Right hindlimb (tissue), 1 donor: ENCODE data around the gene ELOVL7.

Experiments
- DNase-seq: peaks from one replicate; pipeline ENCODE4 v3.0.0-alpha.2; 2018

The ELOVL7 gene

DNA sequence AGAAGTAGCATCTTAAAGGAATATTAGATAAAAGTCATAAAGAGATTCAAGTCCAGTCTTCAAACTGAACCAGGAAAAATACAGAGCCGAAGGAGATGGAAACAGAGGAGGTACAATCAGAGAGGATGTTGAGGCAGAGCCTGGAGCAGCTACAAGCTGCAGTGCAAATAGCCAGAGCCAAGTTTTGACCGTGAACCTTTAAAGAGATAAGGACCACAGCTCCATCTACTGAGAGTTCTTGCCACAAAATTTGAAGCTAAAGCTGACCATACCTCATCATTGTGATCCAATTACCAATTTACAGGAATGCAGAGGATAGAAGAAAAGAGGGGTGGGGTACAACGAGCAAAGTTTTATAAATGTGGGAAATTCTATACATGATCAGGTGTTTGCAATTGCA, 133.7 kb downstream of the ELOVL7 start:
- no peak for DNase-seq

DNA sequence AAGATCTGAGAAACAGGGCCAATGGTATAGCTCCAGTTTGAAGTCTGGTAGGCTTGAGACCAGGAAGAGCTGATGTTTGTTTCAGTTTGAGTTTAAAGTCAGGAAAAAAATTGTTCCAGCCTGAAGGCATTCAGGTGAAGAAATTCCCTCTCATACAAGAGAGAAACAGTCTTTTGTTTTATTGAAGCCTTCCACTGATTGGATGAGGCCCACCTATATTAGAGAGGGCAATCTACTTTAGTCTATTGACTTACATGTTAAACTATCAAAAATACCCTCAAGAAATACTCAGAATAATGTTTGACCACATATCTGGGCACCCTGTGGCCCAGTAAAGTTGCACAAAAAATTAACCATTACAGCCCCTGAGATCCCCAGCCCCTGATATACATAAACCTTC, 138.9 kb downstream of the ELOVL7 start:
- no peak for DNase-seq

DNA sequence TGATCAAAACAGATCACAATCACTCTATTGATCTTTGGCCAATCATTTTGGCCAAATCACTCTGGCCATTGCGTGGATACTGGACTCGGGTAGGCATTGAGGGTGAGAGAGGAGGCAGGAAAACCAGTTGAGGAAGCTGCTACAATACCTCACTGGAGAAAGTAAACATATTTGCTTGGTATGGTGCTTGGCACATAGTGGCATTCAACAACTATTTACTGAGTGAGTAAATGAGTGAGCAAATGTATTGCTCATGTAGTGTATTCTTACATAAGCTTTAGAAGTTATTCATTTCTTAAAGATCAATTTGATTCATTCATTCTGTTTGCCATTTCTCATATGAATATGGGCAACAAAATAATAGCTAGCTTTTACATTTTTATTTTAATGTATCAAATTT, 140.1 kb downstream of the ELOVL7 start:
- no peak for DNase-seq
